Rectal smooth muscle tissue (tissue), 1 donor: Measurements from ENCODE around the gene MACROH2A2.
"Not testable (repeated sequence)": the region's sequence is repeated elsewhere in the genome, so short reads cannot be mapped to it uniquely, and the experiment has no call there.

Experiments used
- H3K27ac ChIP-seq: one replicate; pipeline ENCODE4 v1.7.0; 2013; ENCODE audit warnings: low read depth, low read length, inconsistent platforms
- H3K27me3 ChIP-seq: one replicate; pipeline ENCODE4 v1.7.0; 2013; ENCODE audit warnings: low read length; ENCODE audit not compliant: control insufficient read depth, insufficient read depth
- H3K36me3 ChIP-seq: one replicate; pipeline ENCODE4 v1.7.0; 2013; ENCODE audit warnings: low read length; ENCODE audit not compliant: control insufficient read depth, insufficient read depth
- H3K4me1 ChIP-seq: one replicate; pipeline ENCODE4 v1.7.0; 2013; ENCODE audit warnings: low read length; ENCODE audit not compliant: control insufficient read depth, insufficient read depth
- H3K4me3 ChIP-seq: one replicate; pipeline ENCODE4 v1.7.0; 2013; ENCODE audit warnings: low read length
- H3K9ac ChIP-seq: one replicate; pipeline ENCODE4 v1.7.0; 2013; ENCODE audit warnings: low read length

Gene MACROH2A2

DNA sequence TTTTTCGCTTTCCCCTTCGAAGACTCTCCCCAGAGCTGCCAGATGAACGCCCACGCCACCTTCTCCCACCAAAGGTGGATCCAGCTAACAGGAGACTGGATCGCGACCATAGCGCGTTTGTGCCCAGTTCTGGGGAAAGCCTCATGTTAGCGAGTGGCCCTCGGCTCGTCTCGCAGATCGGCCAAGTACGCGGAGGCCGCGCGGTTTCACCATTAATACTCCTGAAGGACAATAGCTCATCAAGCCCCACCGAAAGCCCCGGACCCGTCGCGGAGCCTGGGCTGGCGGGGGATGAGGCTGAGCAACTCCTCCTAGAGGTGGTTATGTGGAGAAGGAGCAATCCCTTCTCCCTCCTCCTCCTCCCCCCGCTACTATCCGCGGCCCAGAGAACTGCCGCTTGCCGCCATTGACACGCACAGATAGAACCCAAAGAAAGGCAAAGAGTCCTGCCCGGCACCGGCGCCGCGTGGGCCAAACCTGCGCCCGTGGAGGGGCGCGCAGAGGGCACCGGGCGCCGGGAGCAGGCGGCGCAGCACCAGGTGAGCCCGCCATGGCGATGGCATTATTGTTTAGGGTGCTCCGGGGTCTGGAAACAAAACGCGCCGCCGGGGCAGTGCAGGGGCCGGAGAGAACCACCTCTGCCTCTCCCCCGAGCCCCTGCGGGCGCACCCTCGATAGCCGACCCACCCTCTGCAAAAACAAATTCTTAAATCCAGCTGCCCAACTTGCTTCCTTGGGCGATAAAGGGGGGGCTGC lies at the start of gene MACROH2A2:
MACROH2A2 (plus strand) TSS at position 385 of the 756 bp plus-strand sequence. CDS start 22,813 bp downstream, outside the sequence.
- no peaks in the 10 kb centered on the region for H3K4me1 ChIP-seq
- H3K36me3 ChIP-seq = no peaks in the 10 kb centered on the region
- H3K27ac ChIP-seq = peak within 1 kb of the TSS; percentile 65
- peak within 1 kb of the TSS; percentile 55 for H3K4me3 ChIP-seq
- H3K9ac ChIP-seq = no peak within 1 kb of the TSS
- H3K27me3 ChIP-seq = no peaks in the 10 kb centered on the region

DNA sequence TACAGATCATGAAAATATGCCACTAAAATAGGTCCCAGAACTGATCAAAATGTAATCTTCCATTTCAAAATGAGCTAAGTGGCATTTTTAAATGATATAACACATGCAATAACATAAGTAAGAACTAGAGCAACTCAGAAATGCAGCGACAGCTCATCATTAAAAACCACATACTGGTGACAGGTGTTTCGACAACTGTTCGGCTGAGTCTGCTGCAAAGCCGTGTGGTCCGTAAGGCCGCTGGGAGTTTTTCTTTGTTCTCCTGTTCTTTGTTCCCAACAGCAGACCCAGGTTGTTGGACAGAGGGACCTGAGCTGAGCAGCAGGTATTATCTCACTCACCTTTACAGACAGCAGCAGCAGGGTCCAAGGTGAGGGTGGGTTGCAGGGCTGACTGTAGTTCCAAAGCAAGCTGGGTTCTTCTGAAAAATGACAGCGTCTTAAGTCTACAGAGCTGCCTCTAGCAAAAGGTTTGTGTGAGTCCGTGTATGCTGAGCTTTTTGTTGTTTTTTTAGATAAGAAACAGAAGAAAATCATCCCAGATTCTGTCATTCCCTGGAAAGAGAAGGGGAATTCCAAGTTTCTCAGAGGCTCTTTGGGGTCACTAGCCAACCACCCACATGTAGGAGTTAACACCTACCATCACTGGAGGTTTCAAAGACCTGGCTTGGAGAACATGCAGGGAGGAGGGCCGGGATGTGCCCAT lies 45.4 kb upstream of the MACROH2A2 start:
- H3K27me3 ChIP-seq = no peaks in the 10 kb centered on the region
- H3K9ac ChIP-seq = no peak overlapping the region
- H3K27ac ChIP-seq = no peak overlapping the region
- H3K36me3 ChIP-seq = no peaks in the 10 kb centered on the region
- no peak overlapping the region for H3K4me3 ChIP-seq
- no peaks in the 10 kb centered on the region for H3K4me1 ChIP-seq

DNA sequence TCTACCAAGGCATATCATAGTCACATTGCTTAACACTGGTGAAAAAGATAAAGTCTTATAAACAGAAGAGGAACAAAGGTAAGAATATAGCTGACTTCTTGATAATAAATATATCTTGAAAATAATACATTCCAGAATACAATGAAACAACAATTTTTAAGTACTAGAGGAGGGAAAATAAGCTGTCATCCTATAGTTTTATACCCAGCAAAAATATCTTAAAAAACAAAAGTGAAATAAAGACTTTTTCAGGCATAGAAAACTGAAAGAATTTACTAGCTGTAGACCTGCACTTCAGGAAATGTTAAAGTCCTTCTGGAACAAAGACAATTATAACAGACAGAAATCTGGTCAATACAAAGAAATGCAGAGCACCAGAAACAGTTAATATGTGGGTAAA lies 21.4 kb upstream of the MACROH2A2 start:
- no peaks in the 10 kb centered on the region for H3K36me3 ChIP-seq
- no peaks in the 10 kb centered on the region for H3K4me1 ChIP-seq
- no peaks in the 10 kb centered on the region for H3K27me3 ChIP-seq
- no peak overlapping the region for H3K4me3 ChIP-seq
- H3K9ac ChIP-seq = no peak overlapping the region
- H3K27ac ChIP-seq = no peak overlapping the region

DNA sequence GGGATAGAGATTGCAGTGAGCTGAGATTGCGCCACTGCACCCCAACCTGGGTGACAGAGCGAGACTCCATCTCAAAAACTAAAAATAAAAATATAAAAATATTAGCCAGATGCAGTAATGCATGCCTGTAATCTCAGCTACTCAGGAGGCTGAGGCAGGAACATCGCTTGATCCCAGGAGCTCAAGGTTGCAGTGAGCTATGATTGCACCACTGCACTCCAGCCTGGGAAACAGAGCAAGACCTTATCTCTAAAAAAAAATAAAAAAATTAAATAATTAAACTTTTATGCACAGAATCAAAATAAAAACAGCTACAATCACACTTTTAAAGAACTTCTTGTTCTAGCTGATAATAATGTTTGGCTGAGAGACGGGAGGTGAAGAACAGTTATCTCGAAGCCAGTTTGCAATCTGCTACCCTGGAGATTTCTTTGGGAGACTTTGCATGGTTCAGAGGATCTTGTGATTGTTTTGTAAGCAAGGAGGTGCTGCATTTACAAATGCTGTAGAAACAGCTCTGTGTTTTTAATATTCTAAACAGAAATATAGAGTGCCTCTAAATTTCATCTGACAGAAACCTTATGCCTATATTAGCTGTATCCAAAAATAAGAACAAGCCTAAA lies 19.9 kb upstream of the MACROH2A2 start:
- no peaks in the 10 kb centered on the region for H3K27me3 ChIP-seq
- H3K36me3 ChIP-seq = no peaks in the 10 kb centered on the region
- no peak overlapping the region for H3K4me3 ChIP-seq
- no peaks in the 10 kb centered on the region for H3K4me1 ChIP-seq
- H3K27ac ChIP-seq = no peak overlapping the region
- H3K9ac ChIP-seq = no peak overlapping the region

DNA sequence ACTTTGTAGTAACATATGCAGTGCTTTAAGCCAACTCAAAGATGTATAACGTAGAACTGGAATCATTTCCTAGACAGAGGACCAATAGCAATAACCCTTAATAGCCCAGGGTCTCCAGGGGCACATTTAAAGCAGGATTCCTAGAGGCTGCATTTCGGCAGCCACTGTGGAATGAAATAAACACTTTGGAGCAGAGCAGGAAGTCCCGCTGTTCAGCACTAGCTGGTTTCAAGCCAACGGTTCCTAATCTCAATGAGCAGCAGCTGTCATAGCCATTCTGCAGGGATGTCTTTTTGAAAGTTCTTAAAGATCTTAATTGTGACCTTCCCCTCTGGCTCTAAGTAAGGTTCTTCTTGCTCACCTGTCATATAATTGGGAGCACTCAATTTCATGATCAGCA lies 18.4 kb upstream of the MACROH2A2 start:
- Histone ChIP-seq H3K36me3 (no peaks in the 10 kb centered on the region), H3K27me3 (no peaks in the 10 kb centered on the region), H3K27ac (no peak overlapping the region), H3K4me3 (no peak overlapping the region), H3K4me1 (no peaks in the 10 kb centered on the region), H3K9ac (no peak overlapping the region)

DNA sequence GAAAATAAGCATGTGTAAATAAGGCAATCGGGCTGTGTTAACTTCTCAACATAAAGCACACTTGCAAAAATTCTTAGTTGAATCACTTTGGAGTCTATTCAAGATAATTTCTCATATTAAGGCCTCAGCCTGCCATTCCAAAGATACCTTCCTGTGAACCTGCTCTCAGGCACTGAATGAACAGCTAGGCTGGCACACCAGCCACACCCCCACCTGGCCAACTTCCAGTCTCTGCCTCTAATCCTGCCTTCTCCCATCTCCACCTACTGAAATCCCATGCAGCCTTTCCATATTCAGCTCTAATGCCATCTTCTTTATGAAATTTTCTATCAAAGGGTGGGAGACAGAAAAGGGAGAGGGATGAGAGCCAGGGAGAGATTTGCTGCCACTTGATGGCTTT lies 17.1 kb upstream of the MACROH2A2 start:
- H3K27ac ChIP-seq = no peak overlapping the region
- no peaks in the 10 kb centered on the region for H3K36me3 ChIP-seq
- no peaks in the 10 kb centered on the region for H3K4me1 ChIP-seq
- H3K9ac ChIP-seq = no peak overlapping the region
- no peak overlapping the region for H3K4me3 ChIP-seq
- no peaks in the 10 kb centered on the region for H3K27me3 ChIP-seq

DNA sequence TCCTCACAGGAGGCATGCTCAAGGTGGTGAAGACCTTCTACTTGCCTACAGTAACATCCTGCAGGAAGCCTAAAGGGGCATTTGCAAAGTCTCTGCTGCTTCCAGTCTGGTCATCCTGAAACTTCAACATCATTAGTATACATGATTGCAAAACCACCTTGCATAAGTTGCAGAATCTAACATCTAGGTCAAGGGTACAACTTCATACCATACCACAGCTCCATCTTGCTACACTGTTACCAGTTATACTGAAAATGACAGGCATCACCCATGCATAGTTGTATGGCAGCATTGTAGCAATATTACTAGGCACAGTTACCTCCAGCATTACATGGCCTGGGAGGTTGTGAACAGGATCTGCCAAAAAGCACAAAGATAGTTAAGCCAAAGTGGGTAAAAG lies 13.7 kb upstream of the MACROH2A2 start:
- Histone ChIP-seq H3K4me1 (no peaks in the 10 kb centered on the region), H3K27me3 (no peaks in the 10 kb centered on the region), H3K36me3 (no peaks in the 10 kb centered on the region), H3K27ac (no peak overlapping the region), H3K9ac (no peak overlapping the region), H3K4me3 (no peak overlapping the region)

DNA sequence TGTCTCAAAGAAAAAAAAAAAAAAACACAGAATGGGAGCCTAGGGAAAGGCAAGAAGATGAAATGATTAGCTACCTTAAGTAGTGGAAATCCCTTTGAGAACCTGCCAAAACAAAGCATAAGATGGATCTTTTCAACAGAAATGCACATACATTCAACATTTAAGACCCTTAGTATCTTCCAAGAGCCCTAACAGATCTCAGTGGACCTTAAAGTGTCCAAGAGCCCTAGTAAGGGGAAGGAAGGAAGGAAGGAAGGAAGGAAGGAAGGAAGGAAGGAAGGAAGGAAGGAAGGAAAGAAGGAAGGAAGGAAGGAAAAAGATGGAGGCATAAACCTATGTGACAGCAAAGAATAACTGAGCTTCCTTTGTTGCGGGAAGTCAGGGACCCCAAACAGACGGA lies 11.6 kb upstream of the MACROH2A2 start:
- Histone ChIP-seq H3K36me3 (no peaks in the 10 kb centered on the region), H3K27ac (no peak overlapping the region), H3K27me3 (no peaks in the 10 kb centered on the region), H3K9ac (no peak overlapping the region), H3K4me1 (no peaks in the 10 kb centered on the region), H3K4me3 (no peak overlapping the region)

DNA sequence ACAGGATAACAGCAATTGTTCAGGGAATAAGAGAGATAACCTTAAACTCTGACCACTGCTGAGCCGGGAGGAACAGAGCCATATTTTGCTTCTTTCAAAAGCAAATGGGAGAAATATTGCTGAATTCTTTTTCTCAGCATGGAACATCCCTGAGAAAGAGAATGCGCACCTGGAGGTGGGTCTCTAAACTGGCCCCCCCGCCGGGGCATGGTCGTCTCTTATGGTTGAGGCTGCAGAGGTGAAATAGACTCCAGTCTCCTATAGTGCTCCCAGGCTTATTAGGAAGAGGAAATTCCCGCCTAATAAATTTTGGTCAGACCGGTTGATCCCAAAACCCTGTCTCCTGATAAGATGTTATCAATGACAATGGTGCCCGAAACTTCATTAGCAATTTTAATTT lies 10.9 kb upstream of the MACROH2A2 start:
- not testable (repeated sequence) for H3K4me1 ChIP-seq, H3K27me3 ChIP-seq, H3K36me3 ChIP-seq, H3K4me3 ChIP-seq, H3K9ac ChIP-seq, H3K27ac ChIP-seq

DNA sequence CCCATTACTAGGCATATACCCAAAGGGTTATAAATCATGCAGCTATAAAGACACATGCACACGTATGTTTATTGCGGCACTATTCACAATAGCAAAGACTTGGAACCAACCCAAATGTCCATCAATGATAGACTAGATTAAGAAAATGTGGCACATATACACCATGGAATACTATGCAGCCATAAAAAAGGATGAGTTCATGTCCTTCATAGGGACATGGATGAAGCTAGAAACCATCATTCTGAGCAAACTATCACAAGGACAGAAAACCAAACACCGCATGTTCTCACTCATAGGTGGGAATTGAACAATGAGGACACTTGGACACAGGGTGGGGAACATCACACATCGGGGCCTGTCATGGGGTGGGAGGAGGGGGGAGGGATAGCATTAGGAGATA lies 5.6 kb upstream of the MACROH2A2 start:
- H3K36me3 ChIP-seq, H3K4me3 ChIP-seq, H3K27ac ChIP-seq, H3K9ac ChIP-seq, H3K27me3 ChIP-seq, H3K4me1 ChIP-seq: not testable (repeated sequence)

DNA sequence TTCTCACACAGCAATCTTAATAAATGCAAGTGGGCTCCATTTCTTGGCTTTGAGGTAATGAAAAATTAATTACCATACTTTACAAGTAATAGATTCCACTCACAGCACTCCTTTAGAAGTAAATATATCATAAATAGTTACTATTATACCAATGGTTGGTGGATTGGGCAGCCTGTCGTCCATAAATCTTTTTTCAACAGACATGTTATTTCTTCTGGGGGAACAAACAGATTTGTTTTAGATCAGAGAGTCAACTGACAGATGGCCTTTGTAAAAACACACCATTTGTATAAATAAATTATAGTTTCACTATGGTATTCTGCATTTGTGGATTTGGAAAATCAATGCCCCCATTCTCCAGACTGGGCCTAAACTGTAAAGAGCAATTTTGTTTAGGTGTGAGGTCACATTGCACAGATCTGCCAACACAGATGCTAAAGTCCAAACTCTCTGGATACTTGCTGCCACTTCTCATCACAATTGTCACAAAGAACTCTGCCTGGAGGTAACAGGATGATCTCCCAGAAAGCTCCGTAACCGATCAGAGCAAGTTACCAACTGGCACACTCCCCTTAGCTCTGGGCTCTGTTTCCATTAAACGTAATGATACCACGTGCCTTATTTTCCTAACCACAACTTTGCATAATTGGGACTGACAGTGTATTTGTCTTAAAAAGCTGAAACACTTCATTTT lies 4.5 kb upstream of the MACROH2A2 start:
- Histone ChIP-seq H3K27ac (no peak overlapping the region), H3K36me3 (no peaks in the 10 kb centered on the region), H3K4me1 (no peaks in the 10 kb centered on the region), H3K9ac (no peak overlapping the region), H3K4me3 (no peak overlapping the region), H3K27me3 (no peaks in the 10 kb centered on the region)

DNA sequence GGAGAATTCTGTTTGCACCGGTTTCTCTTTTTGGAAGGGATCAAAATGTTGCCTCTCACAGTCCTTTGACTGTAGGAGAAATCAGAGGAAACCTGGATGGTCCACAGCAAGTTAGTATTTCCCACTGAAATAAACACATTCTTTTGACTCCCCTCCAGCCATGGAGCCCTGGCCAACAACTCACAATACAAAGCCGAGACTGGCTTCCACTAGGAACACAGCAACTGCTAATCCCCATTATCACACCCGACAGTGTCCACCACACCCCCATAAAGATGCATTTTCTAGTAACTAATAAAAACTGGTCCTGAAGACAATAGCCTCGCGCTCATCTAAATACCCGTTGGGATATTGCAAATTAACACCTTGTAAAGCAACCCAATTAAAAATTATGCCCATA lies 798 bp upstream of the MACROH2A2 start:
- Histone ChIP-seq H3K4me1 (no peaks in the 10 kb centered on the region), H3K4me3 (peak overlapping the region; percentile 55), H3K27me3 (no peaks in the 10 kb centered on the region), H3K9ac (no peak overlapping the region), H3K36me3 (no peaks in the 10 kb centered on the region), H3K27ac (no peak overlapping the region)
